Left lung (tissue), 10 donors: ENCODE data around the gene ING5. TPM values are rescaled to one million over a fixed set of nuclear protein-coding genes. Genes with fewer than 3 reads are reported as not detected.

Experiments used
- ATAC-seq: fragments of 200-7000 bp; cut with Tn5 transposase; one replicate; pipeline ENCODE4 v1.9.1; 2020; ENCODE audit warnings: moderate library complexity
- DNase-seq, 4 donors: peaks; one replicate each; pipeline ENCODE4 v3.0.0-alpha.2; 2013 to 2020
- H3K27ac ChIP-seq, 2 donors: fragments of 200-600 bp; sonication (generic) in 1 of 2; one replicate each; pipeline versions ENCODE4 v1.5.0 to v1.8.0; 2020 to 2021
- H3K27me3 ChIP-seq, 2 donors: fragments of 200-600 bp; sonication (generic) in 1 of 2; one replicate each; pipeline versions ENCODE4 v1.5.0 to v1.8.0; 2020 to 2021
- H3K36me3 ChIP-seq, 2 donors: fragments of 200-600 bp; sonication (generic) in 1 of 2; one replicate each; pipeline versions ENCODE4 v1.5.0 to v1.8.0; 2020 to 2021
- H3K4me1 ChIP-seq, 2 donors: fragments of 200-600 bp; one replicate each; pipeline ENCODE4 v1.8.0; 2021
- H3K4me3 ChIP-seq, 2 donors: fragments of 200-600 bp; sonication (generic) in 1 of 2; one replicate each; pipeline versions ENCODE4 v1.5.0 to v1.8.0; 2020 to 2021; ENCODE audit warnings: mild to moderate bottlenecking in 1 of 2
- H3K9me3 ChIP-seq, 2 donors: fragments of 200-600 bp; sonication (generic) in 1 of 2; one replicate each; pipeline versions ENCODE4 v1.5.0 to v1.8.0; 2020 to 2021
- intact Hi-C, 2 donors: fragments of 100-400 bp; cut with DNase I; formaldehyde crosslinking; loops; one replicate each; pipeline versions ENCODE4 v1.11.2 to v1.14.2; 2022
- polyA plus RNA-seq, 6 donors: library from polyadenylated mRNA; unstranded; fragments of 120-200 nt; gene quantifications; one replicate each; pipeline ENCODE4 v1.2.1, GENCODE V29; 2013; ENCODE audit not compliant: insufficient read length in 6 of 6
- total RNA-seq, 2 donors: library from RNA; stranded (reverse); fragmentation: NEBNext Ultra II Directional; extraction: Animal tissue kit (Norgen Biotek cat#: 25700); gene quantifications; one replicate each; pipeline ENCODE4 v1.2.1, GENCODE V29; 2021
- TF ChIP-seq, protein P1 (sequence below), 2 donors: fragments of 200-600 bp; sonication (generic) in 1 of 2; IDR thresholded peaks; one replicate each; pipeline versions ENCODE4 v1.5.0 to v1.8.0; 2021; ENCODE audit warnings: antibody characterized with exemption in 2 of 2
- donor health status: DM: no; HTN: yes; CAD: no.
- donor health status: DM: no; HTN: no; CAD: no.

ING5 gene
- total and polyA plus RNA-seq, 8 donors = 27.6 to 49.1 (median 43.9) TPM

DNA sequence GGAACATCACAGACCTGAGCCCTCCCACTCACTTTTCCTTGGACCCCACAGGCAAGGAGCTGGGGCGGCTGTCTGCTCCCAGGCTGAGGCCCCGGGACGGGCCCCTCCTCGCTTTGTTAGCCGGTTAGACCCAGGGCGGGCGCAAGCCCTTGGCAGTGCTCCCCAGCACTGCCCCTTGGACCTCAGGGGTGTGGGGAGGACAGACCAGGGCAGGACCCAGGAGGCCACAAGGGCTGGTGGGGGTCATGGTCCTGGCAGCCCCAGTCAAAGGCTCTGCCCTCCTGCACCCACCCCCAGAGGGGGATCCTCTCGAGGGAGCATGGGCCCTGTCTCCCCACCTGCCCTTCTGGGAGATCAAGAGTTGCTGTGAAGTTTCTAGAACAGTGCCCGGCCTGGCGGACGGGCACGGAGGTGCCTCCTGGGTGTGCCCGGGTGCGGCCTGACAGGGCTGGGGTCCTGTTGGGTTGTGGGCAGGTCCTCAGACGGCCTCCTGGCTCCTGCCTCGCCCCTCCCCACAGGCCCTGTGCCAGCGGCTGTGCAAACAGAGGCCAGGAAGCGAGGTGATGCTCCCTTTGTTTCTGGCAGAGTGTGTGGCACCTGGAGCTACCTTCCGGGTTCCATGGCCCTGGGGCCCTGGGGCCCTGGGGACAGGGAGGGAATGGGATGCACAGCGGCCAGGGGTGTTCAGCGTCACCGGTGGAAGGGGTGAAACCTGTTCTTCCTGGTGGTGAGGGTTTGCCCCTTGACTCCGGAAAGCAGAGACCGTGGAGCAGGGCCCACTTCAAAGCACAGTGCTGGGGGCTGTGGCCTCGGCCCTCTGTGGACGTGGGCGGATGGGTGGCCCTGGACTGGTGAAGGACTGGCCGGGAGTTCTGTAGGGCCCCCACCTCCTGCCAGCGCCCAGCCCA lies 71.9 kb downstream of the ING5 start:
- H3K9me3 ChIP-seq = no peaks in the 10 kb centered on the region
- peak in 1 of 4 donors; percentile 52 for DNase-seq
- peaks cover 0 to 70% of the 10 kb centered on the region in 2 donors for H3K27me3 ChIP-seq
- H3K36me3 ChIP-seq = no peaks in the 10 kb centered on the region
- intact Hi-C loops = no loop called here
- H3K4me1 ChIP-seq = peaks cover 0 to 7% of the 10 kb centered on the region in 2 donors
- H3K4me3 ChIP-seq = no peak overlapping the region
- TF ChIP-seq, protein P1, sequence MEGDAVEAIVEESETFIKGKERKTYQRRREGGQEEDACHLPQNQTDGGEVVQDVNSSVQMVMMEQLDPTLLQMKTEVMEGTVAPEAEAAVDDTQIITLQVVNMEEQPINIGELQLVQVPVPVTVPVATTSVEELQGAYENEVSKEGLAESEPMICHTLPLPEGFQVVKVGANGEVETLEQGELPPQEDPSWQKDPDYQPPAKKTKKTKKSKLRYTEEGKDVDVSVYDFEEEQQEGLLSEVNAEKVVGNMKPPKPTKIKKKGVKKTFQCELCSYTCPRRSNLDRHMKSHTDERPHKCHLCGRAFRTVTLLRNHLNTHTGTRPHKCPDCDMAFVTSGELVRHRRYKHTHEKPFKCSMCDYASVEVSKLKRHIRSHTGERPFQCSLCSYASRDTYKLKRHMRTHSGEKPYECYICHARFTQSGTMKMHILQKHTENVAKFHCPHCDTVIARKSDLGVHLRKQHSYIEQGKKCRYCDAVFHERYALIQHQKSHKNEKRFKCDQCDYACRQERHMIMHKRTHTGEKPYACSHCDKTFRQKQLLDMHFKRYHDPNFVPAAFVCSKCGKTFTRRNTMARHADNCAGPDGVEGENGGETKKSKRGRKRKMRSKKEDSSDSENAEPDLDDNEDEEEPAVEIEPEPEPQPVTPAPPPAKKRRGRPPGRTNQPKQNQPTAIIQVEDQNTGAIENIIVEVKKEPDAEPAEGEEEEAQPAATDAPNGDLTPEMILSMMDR (IDR thresholded peaks at IDR 0.05) = no peak
- no peak for ATAC-seq
- H3K27ac ChIP-seq = no peak overlapping the region

DNA sequence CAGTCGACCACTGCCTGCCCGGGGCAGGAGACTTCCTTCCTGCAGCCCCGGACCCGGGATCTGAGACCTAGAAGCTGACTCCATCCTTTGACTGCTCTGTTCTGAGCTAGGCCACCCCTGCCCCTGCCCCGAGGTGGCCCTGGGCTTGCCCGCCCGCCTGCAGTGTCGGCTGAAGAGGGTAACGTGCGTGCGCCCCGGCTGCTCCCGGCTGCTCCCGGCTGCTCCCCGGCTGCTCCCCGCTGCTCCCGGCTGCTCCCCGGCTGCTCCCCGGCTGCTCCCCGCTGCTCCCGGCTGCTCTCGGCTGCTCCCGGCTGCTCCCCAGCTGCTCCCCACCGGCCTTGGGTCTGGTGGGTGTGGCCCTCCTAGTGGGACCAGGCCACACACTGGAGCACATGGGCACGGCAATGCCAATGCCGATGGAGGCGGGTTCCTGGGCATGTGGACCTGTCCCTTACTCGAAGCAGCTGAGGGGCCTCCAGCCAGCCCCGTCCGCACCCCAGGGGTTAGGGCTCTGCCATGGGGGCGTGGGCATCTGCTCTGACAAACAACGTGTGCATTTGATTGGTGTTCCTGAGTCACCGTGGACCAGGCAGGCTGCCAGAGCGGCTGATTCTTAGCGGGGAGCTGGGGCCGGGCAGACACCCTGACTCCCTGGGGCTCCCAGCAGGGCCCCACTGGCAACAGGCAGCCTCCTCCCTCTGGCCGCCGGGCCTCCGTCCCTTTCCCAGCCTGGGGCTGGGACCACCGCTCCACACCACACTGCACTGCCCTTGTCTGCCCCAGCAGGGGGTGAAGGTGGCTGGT lies 72.8 kb downstream of the ING5 start:
- Histone ChIP-seq H3K4me3 (no peak overlapping the region), H3K9me3 (no peaks in the 10 kb centered on the region), H3K4me1 (peaks cover 0 to 7% of the 10 kb centered on the region in 2 donors), H3K36me3 (no peaks in the 10 kb centered on the region), H3K27me3 (peaks cover 0 to 70% of the 10 kb centered on the region in 2 donors), H3K27ac (no peak overlapping the region)
- TF ChIP-seq, protein P1 (IDR thresholded peaks at IDR 0.05) = no peak
- intact Hi-C loops = no loop called here
- no peak for DNase-seq
- ATAC-seq = no peak

DNA sequence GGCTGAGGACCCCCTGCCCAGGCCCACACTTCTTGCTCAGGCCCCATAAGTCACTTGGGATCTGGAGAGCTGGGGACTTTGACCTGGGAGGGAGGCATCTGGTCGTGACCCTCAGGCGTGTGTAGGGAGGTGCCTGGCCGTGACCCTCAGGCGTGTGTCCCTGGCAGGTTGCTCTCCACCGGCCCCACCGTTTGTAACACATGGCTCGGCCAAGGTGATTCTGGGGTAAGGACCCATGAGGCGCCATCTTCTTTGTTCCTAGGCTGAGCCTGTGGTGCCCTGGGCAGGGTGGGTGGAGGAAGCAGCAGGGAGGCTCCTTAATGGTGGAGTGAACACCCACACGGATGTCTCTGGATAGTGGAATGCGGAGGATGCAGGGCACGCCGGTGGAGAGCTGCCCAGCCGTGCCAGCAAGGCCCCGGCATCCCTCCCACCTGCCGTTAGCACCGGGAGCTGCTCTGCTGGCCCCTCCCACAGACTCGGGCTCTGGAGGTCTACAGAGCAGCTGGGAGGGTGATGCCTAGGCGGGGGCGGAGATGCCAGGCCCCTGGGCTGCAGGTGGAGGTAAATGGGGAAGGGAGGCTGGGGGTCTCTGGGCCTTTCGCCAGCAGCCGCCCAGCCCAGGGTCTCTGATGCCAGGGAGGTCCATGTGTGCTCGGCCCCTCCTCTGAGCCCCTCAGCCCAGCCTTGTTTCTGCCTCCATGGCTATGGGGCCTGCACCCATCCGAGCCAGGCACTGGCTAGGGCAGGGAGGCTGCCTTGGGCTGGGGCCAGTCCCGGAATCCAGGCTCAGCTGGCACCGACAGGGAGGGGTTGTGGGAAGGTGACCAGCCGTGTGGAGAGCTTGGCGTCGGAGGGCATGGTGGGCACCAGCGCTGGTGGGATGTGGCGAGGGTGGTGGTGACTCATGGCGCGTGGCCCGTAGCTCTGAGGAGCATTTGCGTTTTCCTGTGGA lies 73.7 kb downstream of the ING5 start:
- Histone ChIP-seq H3K9me3 (peaks cover 0 to 3% of the 10 kb centered on the region in 2 donors), H3K4me1 (peaks cover 0 to 7% of the 10 kb centered on the region in 2 donors), H3K36me3 (no peaks in the 10 kb centered on the region), H3K4me3 (no peak overlapping the region), H3K27ac (no peak overlapping the region), H3K27me3 (peaks cover 0 to 70% of the 10 kb centered on the region in 2 donors)
- DNase-seq = peak in 1 of 4 donors; percentile 71
- no peak for ATAC-seq
- TF ChIP-seq, protein P1 (IDR thresholded peaks at IDR 0.05) = no peak
- intact Hi-C loops = no loop called here

DNA sequence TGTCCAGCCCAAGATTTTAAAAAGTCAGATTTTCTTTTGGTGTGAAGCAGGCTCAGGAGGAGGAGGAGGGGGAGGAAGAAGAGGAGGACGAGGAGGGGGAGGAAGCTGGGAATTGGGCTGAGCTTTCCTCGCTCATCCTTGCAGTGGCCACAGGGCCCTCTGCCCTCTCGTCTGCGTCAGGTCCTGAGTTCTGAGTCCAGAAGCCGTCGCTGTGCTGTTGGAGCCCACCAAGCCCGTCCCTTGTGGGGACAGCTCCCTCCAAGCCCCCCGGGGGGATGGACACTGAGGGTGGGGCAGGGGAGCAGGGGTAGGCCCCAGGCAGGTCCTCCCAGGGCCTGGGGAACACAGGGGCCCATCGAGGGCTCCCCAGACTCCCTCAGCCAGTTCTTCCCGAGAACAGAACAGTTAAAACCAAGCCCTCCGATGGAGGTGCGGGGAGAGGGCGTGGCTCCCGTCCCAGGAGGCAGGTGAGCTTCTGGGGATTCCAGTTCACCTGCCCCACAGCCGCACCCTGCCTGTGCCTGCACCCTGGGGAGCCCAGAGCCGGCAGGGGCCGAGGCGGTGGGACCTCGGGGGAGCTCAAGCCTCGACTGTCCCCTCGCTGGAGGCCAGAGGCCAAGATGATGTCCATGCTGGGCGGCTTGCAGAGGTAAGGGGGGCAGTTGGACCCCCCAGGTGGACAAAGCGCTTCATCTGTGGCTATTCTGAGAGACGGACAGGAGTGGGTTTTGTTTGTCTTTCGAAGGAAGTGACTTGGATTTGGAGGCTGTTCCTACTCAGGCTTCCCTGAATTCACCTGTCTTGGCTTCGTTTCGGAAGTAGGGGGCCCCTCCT lies 74.7 kb downstream of the ING5 start, which contains the start of gene GAL3ST2:
GAL3ST2 (plus strand) TSS at position 487 of the 834 bp plus-strand sequence; CDS start at position 621, 134 bp downstream.
- H3K4me3 ChIP-seq = no peak within 1 kb of the TSS
- ATAC-seq (no peak), DNase-seq (peak in 1 of 4 donors; percentile 64)
- TF ChIP-seq, protein P1 (IDR thresholded peaks at IDR 0.05) = no peak
- intact Hi-C loops = no loop called here
- peaks cover 0 to 13% of the 10 kb centered on the region in 2 donors for H3K9me3 ChIP-seq
- H3K36me3 ChIP-seq = no peaks in the 10 kb centered on the region
- peaks cover 0 to 63% of the 10 kb centered on the region in 2 donors for H3K27me3 ChIP-seq
- H3K27ac ChIP-seq = no peak within 1 kb of the TSS
- peaks cover 0 to 5% of the 10 kb centered on the region in 2 donors for H3K4me1 ChIP-seq
